ENCODE results near the gene CBX4.

CBX4 gene

GRCh38 chr17:79783891-79784290 is 55.3 kb downstream of the CBX4 start:
- Histone ChIP-seq H3K4me1 (ENCODE audit: low read length) (0 out of 2 replicates have a peak, but pooled peaks cover 1% of the 10 kb centered on the region), H3K9ac (ENCODE audit: low read length) (no peak overlapping the region), H2AFZ (ENCODE audit: low read length) (no peak overlapping the region), H3K4me3 (ENCODE audit: low read length) (no peak overlapping the region), H3K4me2 (ENCODE audit: low read depth, low read length) (no peak overlapping the region), H3K9me3 (replicated peaks; ENCODE audit: insufficient read depth, low read length) (no peaks in the 10 kb centered on the region), H3K9me2 (replicated peaks; ENCODE audit: insufficient read depth, low read length) (no peaks in the 10 kb centered on the region), H3K27me3 (replicated peaks; ENCODE audit: insufficient read depth, low read length) (peaks cover 100% of the 10 kb centered on the region), H3K36me3 (replicated peaks; ENCODE audit: insufficient read depth, low read length) (no peaks in the 10 kb centered on the region), H3K79me2 (ENCODE audit: low read length) (no peaks in the 10 kb centered on the region), H4K20me1 (ENCODE audit: insufficient read depth, low read length) (no peaks in the 10 kb centered on the region), H3F3A (ENCODE audit: insufficient read depth, low read length) (no peaks in the 10 kb centered on the region), H3K27ac (ENCODE audit: low read length) (no peak overlapping the region)
- TF ChIP-seq EZH2phosphoT487 (IDR thresholded peaks at IDR 0.05; ENCODE audit: low read length) (no peak), CTCF (IDR thresholded peaks at IDR 0.05; ENCODE audit: low read length) (no peak), EZH2 (optimal IDR thresholded peaks at IDR 0.05; ENCODE audit: low read depth, low read length) (no peak)
- DNase-seq = no peak
